GM13976 (cell line): ENCODE measurements around the gene NRARP.
A peak's percentile ranks its signal among the peaks of the same experiment; 100 is the strongest.

Experiments used
- DNase-seq: peaks from one replicate; pipeline ENCODE4 v3.0.0; 2012; ENCODE audit warnings: low spot score
- in situ Hi-C: fragments of 300-500 bp; cut with MboI; formaldehyde crosslinking; loops from one replicate; pipeline ENCODE4 v1.12.0; 2022; ENCODE audit warnings: low sequenced_read_pairs, mixed read lengths, inconsistent platforms; ENCODE audit not compliant: unreplicated experiment
- TF ChIP-seq, protein P1 (sequence below): IDR thresholded peaks from 2 replicates; pipeline ENCODE4 v1.5.1; 2012; ENCODE audit warnings: borderline replicate concordance, mild to moderate bottlenecking; ENCODE audit not compliant: insufficient read depth; ENCODE audit errors: extremely low read depth, missing control alignments, control extremely low read depth

The NRARP gene

GRCh38 chr9:137308057-137308619 lies 6.1 kb upstream of the NRARP start:
- TF ChIP-seq, protein P1, sequence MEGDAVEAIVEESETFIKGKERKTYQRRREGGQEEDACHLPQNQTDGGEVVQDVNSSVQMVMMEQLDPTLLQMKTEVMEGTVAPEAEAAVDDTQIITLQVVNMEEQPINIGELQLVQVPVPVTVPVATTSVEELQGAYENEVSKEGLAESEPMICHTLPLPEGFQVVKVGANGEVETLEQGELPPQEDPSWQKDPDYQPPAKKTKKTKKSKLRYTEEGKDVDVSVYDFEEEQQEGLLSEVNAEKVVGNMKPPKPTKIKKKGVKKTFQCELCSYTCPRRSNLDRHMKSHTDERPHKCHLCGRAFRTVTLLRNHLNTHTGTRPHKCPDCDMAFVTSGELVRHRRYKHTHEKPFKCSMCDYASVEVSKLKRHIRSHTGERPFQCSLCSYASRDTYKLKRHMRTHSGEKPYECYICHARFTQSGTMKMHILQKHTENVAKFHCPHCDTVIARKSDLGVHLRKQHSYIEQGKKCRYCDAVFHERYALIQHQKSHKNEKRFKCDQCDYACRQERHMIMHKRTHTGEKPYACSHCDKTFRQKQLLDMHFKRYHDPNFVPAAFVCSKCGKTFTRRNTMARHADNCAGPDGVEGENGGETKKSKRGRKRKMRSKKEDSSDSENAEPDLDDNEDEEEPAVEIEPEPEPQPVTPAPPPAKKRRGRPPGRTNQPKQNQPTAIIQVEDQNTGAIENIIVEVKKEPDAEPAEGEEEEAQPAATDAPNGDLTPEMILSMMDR, result no peak
- in situ Hi-C loops, result no loop called here
- no peak for DNase-seq

GRCh38 chr9:137307255-137308056 lies 5.4 kb upstream of the NRARP start:
- DNase-seq, result no peak
- in situ Hi-C loops, result no loop called here
- TF ChIP-seq, protein P1, result no peak

- DNase-seq, result no peak
- in situ Hi-C loops, result no loop called here
- TF ChIP-seq, protein P1, result no peak
These were observed 4.8 kb upstream of the NRARP start for GRCh38 chr9:137306850-137307254.

GRCh38 chr9:137306066-137306849 lies 4.2 kb upstream of the NRARP start:
- in situ Hi-C loops, result no loop called here
- no peak for DNase-seq
- TF ChIP-seq, protein P1, result no peak

DNA sequence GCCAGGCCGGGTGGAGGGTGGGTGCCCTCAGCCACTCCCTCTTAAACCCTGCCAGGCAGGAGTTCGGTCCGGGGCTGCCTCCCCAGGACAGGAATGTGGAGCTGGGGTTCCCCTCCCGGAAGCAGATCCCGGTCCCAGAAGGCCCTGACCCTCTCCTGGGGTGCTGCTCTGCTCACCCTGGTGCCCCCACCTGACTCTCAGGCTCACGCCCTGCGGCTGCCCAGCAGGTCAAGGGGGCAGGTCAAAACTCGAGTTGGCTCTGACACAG lies 3.7 kb upstream of the NRARP start:
- TF ChIP-seq, protein P1, result no peak
- no peak for DNase-seq
- in situ Hi-C loops, result no loop called here

GRCh38 chr9:137305060-137305797 lies 3.2 kb upstream of the NRARP start:
- TF ChIP-seq, protein P1, result no peak
- in situ Hi-C loops, result no loop called here
- peak; percentile 77 for DNase-seq
